CD1c-positive myeloid dendritic cell (primary cell): Measurements from ENCODE around the gene TNIK.

Source experiments
- DNase-seq: peaks from one replicate; pipeline ENCODE4 v3.0.0-alpha.2; 2016; ENCODE audit errors: extremely low spot score

The TNIK gene

DNA sequence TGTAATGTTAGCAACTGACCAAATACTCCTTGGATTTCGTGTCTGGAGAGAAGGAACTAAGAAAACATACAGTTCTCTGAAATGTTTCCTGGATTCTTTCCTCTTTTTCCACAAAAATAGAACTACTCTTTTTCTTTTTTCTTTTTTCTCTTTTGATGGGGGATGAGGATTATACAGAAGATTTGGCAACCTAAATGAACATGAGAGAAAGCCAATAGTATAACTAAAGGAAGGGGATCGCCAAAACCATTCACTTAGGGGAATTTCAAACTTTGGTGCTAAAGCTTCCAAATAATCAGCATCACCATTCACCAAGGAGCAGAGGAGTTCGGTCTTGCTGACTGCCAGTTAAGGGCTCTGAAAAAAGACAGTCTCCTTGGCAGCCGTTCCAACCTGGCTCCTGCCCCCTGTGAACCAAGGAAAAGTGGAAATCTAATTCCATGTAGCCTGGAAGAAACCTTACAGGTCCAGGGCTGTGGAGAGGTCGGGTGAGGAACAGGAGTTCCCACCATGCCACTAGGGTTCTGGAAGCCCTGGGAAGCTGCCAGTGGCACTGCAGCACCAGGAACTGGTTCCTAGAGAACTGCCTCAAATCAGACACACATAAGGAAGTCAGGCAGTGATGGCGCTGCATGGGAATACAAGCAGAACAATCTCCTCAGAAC, 176.9 kb downstream of the TNIK start:
- DNase-seq: no peak

DNA sequence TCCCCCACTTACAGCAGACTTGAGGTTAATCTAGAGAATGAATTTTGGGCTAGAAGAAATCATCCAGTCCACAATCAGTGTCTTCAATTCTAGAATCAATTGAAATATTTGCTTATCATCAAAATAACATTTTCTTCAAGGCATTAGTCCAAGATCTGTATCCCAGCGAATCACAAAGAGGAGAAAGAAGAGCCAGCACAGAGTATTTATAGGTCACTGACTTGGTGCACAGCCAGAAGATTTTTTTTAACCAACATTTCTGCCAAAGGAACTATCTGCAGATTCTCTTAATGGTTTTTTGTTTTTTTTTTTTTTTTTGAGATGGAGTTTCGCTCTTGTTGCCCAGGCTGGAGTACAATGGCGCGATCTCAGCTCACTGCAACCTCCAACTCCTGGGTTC, 178.2 kb downstream of the TNIK start:
- DNase-seq: no peak

DNA sequence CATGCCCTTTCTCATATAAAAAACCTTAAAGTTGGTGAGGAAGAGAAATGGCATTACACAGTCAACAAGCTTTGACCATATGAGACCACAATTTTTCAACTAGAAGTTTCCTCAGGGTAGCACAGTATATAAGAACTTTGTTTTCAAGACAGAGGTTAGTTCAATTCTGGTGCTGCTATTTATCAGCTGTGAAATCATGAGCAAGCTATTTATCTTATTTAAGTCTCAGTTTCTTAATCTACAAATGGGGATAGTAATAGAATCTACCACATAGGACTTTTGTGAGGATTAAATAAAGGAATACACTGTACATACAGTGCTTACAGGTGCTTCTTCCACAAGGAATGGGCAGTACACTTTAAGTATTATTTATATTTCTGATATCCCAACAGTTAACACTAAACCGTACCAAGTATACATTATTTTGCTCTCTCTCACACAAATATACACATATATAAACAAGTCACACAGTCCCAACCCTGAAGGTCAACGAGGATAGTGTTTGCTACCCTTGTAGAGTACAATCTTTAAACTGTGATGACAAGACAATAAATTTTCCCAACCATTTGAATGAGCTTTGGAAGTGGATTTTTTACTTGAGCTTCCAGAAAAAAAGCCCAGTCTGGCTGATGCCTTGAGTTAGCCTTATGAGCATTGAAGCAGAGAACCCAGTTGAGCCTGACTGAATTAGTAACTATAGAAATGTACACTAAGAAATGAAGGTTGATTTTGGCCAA, 178.8 kb downstream of the TNIK start:
- no peak for DNase-seq

DNA sequence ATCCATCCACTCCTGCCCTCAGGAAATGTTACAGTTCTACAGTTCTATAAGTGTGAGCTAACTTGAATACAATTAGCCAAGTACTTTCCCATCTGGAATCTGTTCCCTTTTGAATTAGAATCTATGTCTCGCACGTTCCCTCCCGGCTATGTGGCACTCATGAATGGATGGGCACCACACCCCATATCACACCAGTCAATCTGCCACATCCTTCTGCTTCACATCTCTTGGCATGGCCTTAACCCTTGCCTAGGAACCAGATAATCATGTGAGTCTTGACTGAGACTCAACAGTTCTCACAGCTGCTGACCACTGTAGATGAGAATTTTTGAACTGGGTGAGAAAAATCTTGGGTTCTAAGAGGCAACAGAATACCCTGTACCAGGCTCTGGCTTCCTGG, 180.2 kb downstream of the TNIK start:
- DNase-seq: no peak

DNA sequence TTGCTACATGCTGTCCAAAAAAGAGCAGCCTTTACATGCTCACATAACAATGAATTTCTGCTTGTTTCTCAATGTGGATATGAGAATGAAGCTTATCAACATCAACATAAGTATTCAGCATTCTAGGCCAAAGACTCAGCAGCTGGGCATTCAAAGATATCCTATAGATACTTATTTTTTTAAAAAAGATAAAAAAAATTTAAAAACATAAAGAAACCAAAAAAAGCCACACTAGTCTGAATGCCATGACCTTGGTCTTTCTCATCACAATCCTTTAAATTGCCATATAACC, 182.0 kb downstream of the TNIK start:
- no peak for DNase-seq

DNA sequence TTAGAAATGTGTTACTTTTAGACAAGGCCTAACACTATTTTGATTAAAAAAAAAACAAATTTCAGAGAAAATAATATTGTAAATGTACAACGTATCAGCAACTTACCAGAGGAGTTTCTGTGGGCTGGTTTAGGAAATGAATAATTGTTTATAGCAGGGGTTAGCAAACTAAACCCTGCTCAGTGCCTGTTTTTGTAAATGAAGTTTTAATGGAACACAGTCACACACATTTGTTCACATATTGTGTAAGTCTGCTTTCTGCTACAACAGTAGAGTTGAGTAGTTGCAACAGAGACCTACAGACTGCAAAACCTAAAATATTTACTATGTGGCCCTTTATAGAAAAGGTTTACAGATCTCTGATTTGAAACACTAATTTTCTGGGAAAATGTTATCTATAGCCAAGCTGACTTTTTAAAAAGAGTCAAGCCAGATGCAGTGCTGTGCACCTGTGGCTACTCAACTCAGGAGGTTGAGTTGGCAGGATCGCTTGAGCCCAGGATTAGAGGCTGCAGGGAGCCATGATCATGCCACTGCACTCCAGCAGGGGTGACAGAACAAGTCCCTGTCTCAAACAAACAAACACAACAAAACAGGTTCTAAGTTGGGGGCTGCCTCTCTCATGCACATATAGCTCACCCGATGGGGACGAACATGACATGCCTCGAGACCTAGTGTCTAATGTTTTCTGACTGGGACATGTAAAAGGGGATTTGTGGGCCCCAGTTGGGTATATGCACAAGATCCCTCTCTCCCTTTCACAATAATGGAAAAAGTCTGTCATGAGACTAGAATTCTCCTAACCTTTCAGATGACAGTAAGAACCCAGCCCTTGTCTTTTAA, 182.5 kb downstream of the TNIK start:
- DNase-seq: no peak

DNA sequence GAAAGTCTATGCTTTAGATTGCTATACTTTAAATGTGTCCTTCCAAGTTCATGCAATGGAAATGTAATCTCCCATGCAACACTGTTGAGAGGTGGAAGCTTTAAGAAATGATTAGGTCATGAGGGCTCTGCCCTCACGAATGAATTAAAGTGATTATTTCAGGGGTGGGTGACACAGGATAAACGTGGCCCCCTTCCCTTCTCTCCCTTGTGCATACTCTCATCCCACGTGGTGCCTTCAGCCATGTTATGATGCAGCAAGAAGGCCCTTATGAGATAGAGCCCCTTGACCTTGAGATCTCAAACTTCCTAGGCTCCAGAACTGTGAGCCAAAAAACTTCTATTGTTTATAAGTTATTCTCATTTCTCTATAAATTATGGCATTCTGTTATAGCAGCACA, 183.3 kb downstream of the TNIK start:
- DNase-seq: no peak

DNA sequence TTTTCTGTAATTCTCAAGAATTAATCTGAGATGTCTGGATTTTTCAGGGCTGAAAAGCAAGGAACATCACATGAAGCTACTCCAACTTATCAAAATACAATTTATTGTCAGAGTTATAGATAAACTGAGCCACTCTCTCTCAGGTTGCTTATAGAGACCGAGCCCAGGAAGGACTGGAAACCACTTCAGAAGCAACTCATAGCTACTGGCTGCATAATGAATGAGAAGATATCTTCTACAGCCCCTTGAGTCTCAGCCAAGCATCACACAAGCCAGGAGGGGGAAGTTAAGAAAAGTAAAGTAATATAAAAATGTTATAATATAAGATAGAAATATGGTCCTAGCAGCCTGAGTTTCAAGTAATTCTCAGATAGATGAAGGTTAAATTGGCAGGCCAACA, 186.0 kb downstream of the TNIK start:
- no peak for DNase-seq

DNA sequence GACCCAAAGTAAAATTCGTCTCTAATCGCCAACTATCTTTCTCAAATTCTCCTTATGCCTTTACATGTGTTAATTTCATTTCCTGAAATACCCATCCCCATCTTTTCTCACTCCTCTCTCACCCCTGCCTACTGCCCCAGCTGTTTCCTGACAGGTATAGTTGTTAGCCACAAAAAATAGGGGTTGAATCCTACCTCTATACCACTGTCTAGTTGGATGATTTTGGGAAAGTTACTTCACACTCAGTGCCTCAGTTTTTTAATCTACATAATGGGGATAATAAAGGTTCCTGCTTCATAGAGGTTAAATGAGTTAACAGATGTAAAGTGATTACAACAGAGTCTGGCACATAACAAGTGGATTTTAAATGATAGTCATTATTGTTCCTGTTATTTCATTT, 189.7 kb downstream of the TNIK start:
- no peak for DNase-seq

DNA sequence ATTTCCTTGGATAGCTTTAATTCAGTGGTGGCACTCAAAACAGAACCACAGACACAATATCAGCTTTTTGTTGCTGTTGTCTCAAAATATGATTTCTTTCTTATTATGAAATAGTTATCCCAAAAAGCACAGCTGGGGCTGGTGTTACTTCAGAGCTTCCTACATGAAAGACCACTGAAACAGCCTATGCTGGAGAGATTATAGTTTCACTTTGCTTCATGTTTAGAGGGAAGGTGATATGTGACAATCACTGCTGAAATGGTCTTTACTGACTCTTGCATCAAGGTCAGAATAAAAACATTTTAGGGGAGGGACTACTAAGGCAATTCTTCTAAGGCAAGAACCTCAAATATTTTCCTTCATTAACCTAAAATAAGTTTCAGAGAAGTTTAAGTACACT, 190.7 kb downstream of the TNIK start:
- no peak for DNase-seq

DNA sequence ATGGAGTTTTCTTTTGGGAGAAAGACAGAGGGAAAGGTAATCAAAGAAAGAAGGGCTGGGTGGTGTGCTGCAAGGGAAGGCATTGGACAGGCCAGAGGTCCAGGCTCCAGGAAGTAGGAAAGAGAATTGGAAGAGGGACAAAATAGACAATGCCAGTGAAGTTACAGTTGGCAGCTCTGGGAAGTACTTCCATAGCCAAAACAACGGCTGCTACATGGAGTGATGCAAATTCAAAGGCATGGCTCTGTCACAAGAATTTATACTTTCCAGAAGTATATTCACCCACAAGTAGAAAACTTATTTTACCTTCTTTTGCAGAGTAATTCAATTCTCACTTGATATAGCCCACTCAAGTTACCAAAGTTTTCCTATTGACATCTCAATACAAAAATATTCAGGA, 191.5 kb downstream of the TNIK start:
- DNase-seq: no peak

DNA sequence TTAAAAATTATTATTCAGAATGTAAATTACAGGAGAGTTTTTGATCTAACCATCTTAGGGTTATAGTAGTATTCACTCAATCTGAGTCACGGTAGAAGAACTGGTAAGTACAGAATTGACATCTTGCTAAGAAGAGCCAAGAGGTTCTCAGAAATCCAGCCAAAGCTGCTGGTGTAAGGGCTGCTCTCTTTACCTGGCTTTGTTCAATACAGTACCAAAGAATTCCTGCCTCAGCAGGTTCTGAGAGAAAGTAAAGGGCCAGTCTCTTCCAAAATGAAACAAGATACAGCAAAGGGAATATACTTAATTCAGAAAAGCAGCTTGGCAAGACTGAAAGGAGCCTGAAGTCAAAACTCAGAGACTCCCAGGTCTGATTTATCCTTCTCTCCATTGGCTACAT, 193.1 kb downstream of the TNIK start:
- no peak for DNase-seq

DNA sequence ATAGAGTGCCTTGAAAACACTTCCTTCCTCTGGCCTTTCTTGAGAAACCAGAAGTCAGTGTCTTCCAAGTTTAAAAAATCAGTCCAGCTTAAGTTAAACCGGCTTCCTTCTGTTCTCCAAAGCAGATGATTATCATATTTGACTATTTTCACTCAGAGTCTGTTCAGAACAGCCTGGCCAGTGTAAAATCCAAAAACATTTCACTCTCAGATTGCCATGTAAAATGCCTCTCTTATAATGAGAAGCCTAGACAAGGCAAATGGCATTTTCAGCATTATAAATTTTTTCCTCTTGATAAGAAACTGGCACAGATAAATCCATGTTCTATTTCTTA, 193.5 kb downstream of the TNIK start:
- DNase-seq: no peak

DNA sequence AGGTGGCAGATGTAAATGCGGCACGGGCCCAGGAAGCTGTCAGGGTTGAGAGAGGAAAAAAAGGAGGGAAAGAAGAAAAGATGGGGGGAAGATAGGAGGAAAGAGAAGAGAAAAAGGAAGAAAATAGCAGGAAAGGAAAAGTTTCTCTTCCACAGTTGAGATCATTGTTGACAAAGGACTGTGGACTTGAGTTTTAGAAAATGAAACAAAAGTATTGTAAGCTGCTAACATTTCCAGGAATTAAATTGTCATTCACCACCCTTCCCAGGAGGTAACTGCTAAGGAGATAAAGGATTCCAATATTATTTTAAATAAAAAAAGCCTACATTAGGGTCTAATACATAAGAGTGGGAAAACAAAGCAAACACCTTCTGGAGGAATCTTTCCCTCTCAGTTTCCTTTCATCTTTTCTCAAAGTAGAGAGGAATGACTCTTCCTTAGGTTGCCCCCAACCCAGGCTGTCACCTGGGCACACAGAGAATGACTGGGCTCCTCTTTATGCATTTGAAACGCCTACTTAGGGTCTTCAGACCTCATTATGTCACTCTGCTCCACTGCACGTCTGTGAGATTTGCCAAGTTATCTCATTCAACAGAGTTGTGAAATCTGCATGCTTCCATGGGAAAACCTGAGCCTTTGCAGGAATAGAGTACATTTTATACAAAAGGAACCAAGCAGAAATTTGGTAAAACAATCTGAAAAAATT, 194.0 kb downstream of the TNIK start:
- no peak for DNase-seq

DNA sequence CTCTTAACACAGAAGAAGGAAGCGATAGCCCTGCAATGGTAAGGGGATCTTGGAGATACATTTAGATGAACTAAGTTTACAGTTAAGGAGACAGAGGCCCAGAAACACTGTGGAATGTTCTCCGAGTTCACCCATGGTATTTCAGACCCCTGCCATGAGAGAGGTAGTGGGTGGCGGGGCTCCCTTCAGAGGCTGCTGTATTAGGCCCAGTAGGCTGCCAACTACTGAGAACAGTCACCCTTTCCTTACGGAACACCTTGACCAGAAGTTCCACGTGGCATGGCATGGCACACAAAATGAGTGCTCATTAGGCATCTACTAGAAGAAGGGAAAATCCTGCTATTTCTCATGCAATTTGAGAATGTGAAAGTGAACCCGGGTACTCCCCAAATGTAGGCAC, 195.4 kb downstream of the TNIK start:
- no peak for DNase-seq

DNA sequence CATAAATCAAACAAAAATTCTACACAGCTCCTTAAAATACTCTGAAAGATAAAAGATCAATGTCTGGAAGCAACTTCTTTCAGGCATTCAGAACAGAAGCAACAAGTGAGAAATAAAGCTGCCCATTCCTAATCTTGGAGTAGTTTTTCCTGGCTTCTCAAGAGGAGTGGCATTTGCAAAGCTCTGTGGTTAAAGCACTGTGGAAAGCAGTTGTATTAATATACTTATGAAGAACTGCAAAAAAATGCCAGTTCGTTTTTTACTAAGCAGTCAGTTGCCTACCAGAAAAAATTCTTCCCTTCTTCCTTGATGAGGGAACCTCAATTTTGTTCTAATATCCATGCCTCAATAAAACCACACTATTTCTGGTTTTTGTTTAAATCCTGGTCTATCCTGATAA, 197.8 kb downstream of the TNIK start:
- DNase-seq: no peak

DNA sequence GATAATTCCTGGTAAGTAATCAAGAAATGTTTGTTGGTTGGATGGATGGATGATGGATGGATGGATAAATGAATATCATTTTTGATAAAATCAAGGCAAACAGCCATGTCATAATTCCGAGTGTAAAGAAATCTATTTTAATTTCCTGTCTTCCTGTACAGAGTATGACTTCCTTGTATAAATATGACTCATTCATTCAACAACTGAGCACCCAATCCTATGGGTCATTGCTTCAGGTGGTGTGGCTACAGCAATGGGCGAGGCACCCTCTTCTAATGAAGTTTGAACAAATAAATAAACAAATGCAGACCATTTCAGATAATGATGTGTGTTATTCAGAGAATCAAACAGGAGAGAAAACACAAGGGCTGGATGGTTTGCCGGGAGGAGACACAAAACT, 198.7 kb downstream of the TNIK start:
- DNase-seq: no peak

DNA sequence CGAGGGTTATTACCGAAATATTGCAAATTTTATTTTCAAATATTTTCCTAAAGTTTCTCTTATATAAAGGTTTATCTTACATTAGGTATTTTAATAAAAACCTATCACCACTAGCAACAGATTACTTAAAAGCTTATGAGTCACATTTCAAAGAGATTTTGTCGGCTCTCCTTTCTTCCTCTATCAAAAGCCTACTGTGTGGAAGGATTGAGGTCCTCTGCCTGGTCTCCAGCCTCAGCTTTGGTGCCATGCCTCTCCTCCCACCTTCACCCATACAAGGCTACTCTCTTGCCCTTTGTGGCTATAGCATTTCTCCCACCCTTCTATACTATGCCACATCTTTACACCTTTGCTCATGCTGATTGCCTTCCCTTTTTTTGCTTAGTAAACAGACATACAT, 199.3 kb downstream of the TNIK start:
- no peak for DNase-seq

DNA sequence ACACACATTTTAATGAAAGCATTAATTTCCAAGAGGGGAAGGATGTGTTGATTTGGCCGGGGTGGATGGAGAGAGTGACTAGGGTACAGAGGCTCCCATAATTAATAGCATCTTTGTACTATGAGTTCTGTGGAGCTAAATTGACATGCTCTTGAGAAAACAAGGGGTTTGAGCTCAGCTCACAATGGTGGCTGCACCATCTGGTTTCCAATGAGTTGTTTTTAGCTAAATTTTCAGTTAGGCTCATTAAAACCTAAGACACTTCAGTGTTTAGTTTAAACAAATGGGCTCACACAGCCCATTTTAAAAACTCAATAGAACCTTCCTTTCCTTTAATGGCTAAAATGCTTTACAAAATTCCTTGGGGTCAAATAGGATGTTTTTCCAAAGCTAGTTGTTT, 199.7 kb downstream of the TNIK start:
- DNase-seq: no peak

DNA sequence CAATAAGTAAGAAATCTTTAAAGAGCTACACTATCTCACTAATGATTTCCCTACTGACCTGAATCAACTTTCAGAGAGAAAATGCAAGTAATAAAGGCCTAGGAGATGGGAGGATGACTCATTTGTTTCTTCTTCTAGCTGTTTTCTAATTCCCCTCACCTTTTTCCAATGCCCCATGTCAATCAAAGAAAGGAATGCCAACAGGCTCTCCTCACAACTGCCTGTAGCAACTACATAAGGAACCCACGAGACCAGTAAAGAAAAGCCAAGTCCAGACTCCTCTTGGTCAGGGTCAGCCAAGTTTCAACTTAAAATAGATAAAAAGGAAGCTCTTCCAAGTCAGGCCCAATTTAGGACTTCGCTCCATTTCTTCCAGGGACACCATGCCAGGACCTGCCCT, 201.9 kb downstream of the TNIK start:
- no peak for DNase-seq

DNA sequence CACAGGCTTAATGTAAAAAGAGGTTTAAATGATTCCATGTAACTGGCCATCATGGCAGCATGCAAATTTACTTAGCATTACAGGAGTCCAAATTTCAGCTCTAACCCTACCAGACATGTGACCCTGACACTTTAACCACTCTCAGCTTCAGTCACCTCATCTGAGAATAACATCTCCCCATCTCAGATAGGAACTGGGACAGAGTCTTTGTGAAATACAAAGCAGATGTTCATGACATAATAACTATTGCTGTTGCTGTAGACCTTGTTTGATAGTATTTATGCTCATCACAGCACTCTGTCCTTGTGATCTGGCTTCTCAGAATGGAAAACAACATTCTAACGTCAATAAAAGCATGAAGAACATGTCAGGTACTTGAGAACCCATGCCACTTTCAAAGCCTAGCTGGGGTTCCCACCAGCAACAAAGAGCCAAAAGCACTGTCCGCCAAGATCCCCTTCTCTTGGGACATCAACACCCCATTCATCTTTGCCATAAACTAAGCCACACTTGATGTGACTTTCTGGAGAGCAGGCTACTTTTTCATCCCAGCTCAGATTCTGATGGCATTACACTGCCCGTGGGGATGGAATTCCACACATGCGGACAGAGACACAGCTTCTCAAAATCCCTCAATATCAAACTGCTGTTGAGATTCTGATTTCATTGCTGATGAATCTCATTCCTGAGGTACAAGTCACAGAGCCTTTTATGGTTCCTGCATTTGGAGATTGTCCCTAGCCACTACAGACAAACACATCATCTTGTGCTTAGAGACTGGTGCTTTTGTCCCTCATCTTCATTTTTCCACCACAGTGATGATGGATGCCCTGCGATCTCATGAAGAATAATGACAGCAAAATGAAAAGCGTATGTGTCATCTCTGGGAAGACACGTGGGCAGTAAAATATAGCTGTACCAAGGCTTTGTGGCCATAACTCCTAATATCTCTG, 202.7 kb downstream of the TNIK start:
- DNase-seq: no peak
